H1 (cell line): Measurements from ENCODE around the gene DUS1L. TPM values are rescaled to one million over a fixed set of nuclear protein-coding genes. Genes with fewer than 3 reads are reported as not detected.

ENCODE experiments used
- CTCF ChIA-PET: fragments of 300-600 bp; sonication (Branson Sonifier 250); formaldehyde crosslinking; loops from one replicate; lab custom pipeline; 2021; ENCODE audit not compliant: partially characterized antibody; lab: Charles Lee
- POLR2A ChIA-PET: fragments of 300-600 bp; sonication (Branson Sonifier 250); formaldehyde crosslinking; loops from one replicate; lab custom pipeline; 2021; ENCODE audit warnings: inconsistent platforms; ENCODE audit not compliant: partially characterized antibody; lab: Charles Lee
- DNase-seq, 2 experiments: peaks; one replicate each; pipeline versions ENCODE4 v3.0.0 to v3.0.0-alpha.2; 2010 to 2022; ENCODE audit warnings: low spot score in 2 of 2, low read depth in 1 of 2, mixed read lengths in 1 of 2
- FAIRE-seq: peaks from 2 replicates; lab custom pipeline; 2011; peaks lifted over from hg19 to GRCh38; lab: Jason Lieb, UNC
- H2AFZ ChIP-seq: 2 replicates; pipeline ENCODE4 v1.8.1; 2012; ENCODE audit warnings: low read length, inconsistent platforms
- H2AK5ac ChIP-seq: 2 replicates; pipeline ENCODE4 v1.6.1; 2013; ENCODE audit warnings: low read depth, low read length
- H2BK120ac ChIP-seq: replicated peaks from 2 replicates; pipeline ENCODE3; 2013; ENCODE audit warnings: low read depth, low read length, inconsistent platforms
- H2BK12ac ChIP-seq: 2 replicates; pipeline ENCODE4 v1.6.1; 2013; ENCODE audit warnings: low read depth, low read length
- H2BK15ac ChIP-seq: 2 replicates; pipeline ENCODE4 v1.6.1; 2013; ENCODE audit warnings: low read length
- H2BK20ac ChIP-seq: 2 replicates; pipeline ENCODE4 v1.6.1; 2013; ENCODE audit warnings: low read length
- H2BK5ac ChIP-seq: 2 replicates; pipeline ENCODE4 v1.6.1; 2013; ENCODE audit warnings: low read depth, low read length
- H3K14ac ChIP-seq: 2 replicates; pipeline ENCODE4 v1.6.1; 2013; ENCODE audit warnings: inconsistent platforms; ENCODE audit not compliant: insufficient read length
- H3K18ac ChIP-seq: 2 replicates; pipeline ENCODE4 v1.6.1; 2013; ENCODE audit warnings: low read length; ENCODE audit errors: extremely low read depth
- H3K23ac ChIP-seq: 2 replicates; pipeline ENCODE4 v1.6.1; 2013; ENCODE audit warnings: inconsistent platforms; ENCODE audit not compliant: insufficient read length
- H3K23me2 ChIP-seq: 2 replicates; pipeline ENCODE4 v1.6.1; 2013; ENCODE audit warnings: low read depth, low read length
- H3K27ac ChIP-seq: 2 replicates; pipeline ENCODE4 v1.6.1; 2011; ENCODE audit warnings: low read depth, low read length, inconsistent platforms
- H3K27me3 ChIP-seq, 4 experiments: replicated peaks in 1 of 4; 1 replicate in 1 of 4; 2 replicates in 3 of 4; pipeline versions ENCODE4 v1.6.1 to v1.8.1; 2011 to 2013; ENCODE audit warnings: low read length in 3 of 4, mild to moderate bottlenecking in 3 of 4, inconsistent platforms in 2 of 4, mixed read lengths in 2 of 4, moderate library complexity in 1 of 4; ENCODE audit not compliant: control insufficient read depth in 3 of 4, insufficient read depth in 3 of 4; ENCODE audit errors: extremely low read depth in 1 of 4
- H3K36me3 ChIP-seq, 4 experiments: 2 replicates each; pipeline versions ENCODE4 v1.6.1 to v1.8.1; 2011 to 2013; ENCODE audit warnings: mild to moderate bottlenecking in 4 of 4, low read length in 3 of 4, moderate library complexity in 2 of 4, control low read depth in 1 of 4, inconsistent platforms in 1 of 4; ENCODE audit not compliant: insufficient read depth in 4 of 4, control insufficient read depth in 2 of 4
- H3K4ac ChIP-seq: replicated peaks from 2 replicates; pipeline ENCODE3; 2013; ENCODE audit warnings: low read length, low read depth, mixed read lengths, inconsistent platforms; ENCODE audit not compliant: insufficient read length
- H3K4me1 ChIP-seq, 4 experiments: replicated peaks in 1 of 4; 1 replicate in 1 of 4; 2 replicates in 3 of 4; pipeline versions ENCODE4 v1.6.1 to v1.8.1; 2011 to 2013; ENCODE audit warnings: low read length in 3 of 4, inconsistent platforms in 2 of 4, mixed read lengths in 1 of 4; ENCODE audit not compliant: insufficient read depth in 4 of 4, control insufficient read depth in 3 of 4
- H3K4me2 ChIP-seq, 2 experiments: 2 replicates each; pipeline versions ENCODE4 v1.6.1 to v1.8.1; 2011 to 2013; ENCODE audit warnings: low read depth in 2 of 2, low read length in 2 of 2, control low read depth in 1 of 2, inconsistent platforms in 1 of 2, mild to moderate bottlenecking in 1 of 2; ENCODE audit not compliant: insufficient read depth in 1 of 2
- H3K4me3 ChIP-seq, 4 experiments: fragments of 200-600, 300-600 bp in 1 of 4; sonication (generic), shearing (Covaris generic), sonication (Bioruptor Twin) in 1 of 4; 2 replicates each; pipeline versions ENCODE4 v1.5.1 to v1.8.1; 2011 to 2016; ENCODE audit warnings: low read length in 4 of 4, low read depth in 3 of 4, control low read depth in 2 of 4, inconsistent platforms in 2 of 4, mild to moderate bottlenecking in 2 of 4, mixed read lengths in 1 of 4, moderate library complexity in 1 of 4; ENCODE audit not compliant: insufficient read depth in 2 of 4; ENCODE audit errors: extremely low read depth in 1 of 4
- H3K56ac ChIP-seq: replicated peaks from 2 replicates; pipeline ENCODE3; 2013; ENCODE audit warnings: low read depth, mild to moderate bottlenecking, mixed read lengths, low read length, inconsistent platforms; ENCODE audit not compliant: insufficient read length
- H3K79me1 ChIP-seq: 2 replicates; pipeline ENCODE4 v1.6.1; 2013; ENCODE audit warnings: low read depth, low read length, control low read depth
- H3K79me2 ChIP-seq, 2 experiments: 2 replicates each; pipeline versions ENCODE4 v1.6.1 to v1.8.1; 2012 to 2013; ENCODE audit warnings: low read length in 2 of 2, mild to moderate bottlenecking in 2 of 2, inconsistent platforms in 1 of 2; ENCODE audit not compliant: insufficient read depth in 2 of 2, control insufficient read depth in 1 of 2
- H3K9ac ChIP-seq, 4 experiments: replicated peaks in 1 of 4; 1 replicate in 1 of 4; 2 replicates in 3 of 4; pipeline versions ENCODE4 v1.6.1 to v1.8.1; 2011 to 2013; ENCODE audit warnings: low read depth in 3 of 4, low read length in 3 of 4, control low read depth in 2 of 4, mild to moderate bottlenecking in 2 of 4, moderate library complexity in 2 of 4, inconsistent platforms in 1 of 4; ENCODE audit errors: extremely low read depth in 1 of 4
- H3K9me3 ChIP-seq, 2 experiments: 2 replicates each; pipeline versions ENCODE4 v1.6.1 to v1.8.1; 2012 to 2013; ENCODE audit warnings: mild to moderate bottlenecking in 2 of 2, moderate library complexity in 2 of 2, control low read depth in 1 of 2, inconsistent platforms in 1 of 2, low read depth in 1 of 2, low read length in 1 of 2, mixed read lengths in 1 of 2; ENCODE audit not compliant: insufficient read depth in 2 of 2
- H4K20me1 ChIP-seq, 2 experiments: replicated peaks in 1 of 2; 2 replicates each; pipeline versions ENCODE3 to v1.8.1; 2011 to 2013; ENCODE audit warnings: inconsistent platforms in 2 of 2, low read length in 2 of 2, mild to moderate bottlenecking in 1 of 2; ENCODE audit not compliant: insufficient read depth in 2 of 2, control insufficient read depth in 1 of 2
- H4K5ac ChIP-seq: 2 replicates; pipeline ENCODE4 v1.6.1; 2013; ENCODE audit warnings: low read length, low read depth, mixed read lengths, inconsistent platforms; ENCODE audit not compliant: insufficient read length
- H4K8ac ChIP-seq: 2 replicates; pipeline ENCODE4 v1.8.0; 2013; ENCODE audit warnings: mild to moderate bottlenecking, moderate library complexity, low read length, inconsistent platforms; ENCODE audit not compliant: insufficient read depth; ENCODE audit errors: extremely low read depth
- H4K91ac ChIP-seq: replicated peaks from 2 replicates; pipeline ENCODE3; 2013; ENCODE audit warnings: low read length, mixed read lengths, inconsistent platforms; ENCODE audit not compliant: insufficient read length
- RXRA ChIP-seq: IDR thresholded peaks from 2 replicates; pipeline ENCODE4 v1.6.1; 2011; ENCODE audit warnings: low read depth, mild to moderate bottlenecking, low read length, moderate library complexity; ENCODE audit not compliant: insufficient read depth
- WGBS, 2 experiments: shearing (Covaris generic) in 1 of 2; methylation state at CpG; one replicate each; pipeline versions ENCODE4 v1.1.6 to v1.1.7; 2013 to 2015; ENCODE audit warnings: low lambda C conversion rate in 2 of 2, mixed read lengths in 2 of 2, inconsistent platforms in 1 of 2, low coverage in 1 of 2, missing lambda C conversion rate in 1 of 2; ENCODE audit not compliant: insufficient replicate concordance in 2 of 2, insufficient coverage in 1 of 2, insufficient read length in 1 of 2; ENCODE audit errors: extremely low coverage in 1 of 2, missing lambda C conversion rate in 1 of 2; 5-methylcytosine and 5-hydroxymethylcytosine counted together
- polyA plus RNA-seq, 7 experiments: library from polyadenylated mRNA; depleted of rRNA in 3 of 7; stranded (reverse) in 5 of 7; unstranded in 2 of 7; fragments of >200 nt in 5 of 7; fragments of 200-250 nt in 2 of 7; gene quantifications; 1 replicate in 5 of 7; 2 replicates in 1 of 7; 4 replicates in 1 of 7; pipeline versions ENCODE4 v1.2.1 to v1.2.3, GENCODE V29; 2011 to 2013; ENCODE audit warnings: missing spikeins in 2 of 7, mixed read lengths in 2 of 7
- total RNA-seq: library from RNA; stranded (reverse); fragmentation: NEBNext Ultra II Directional; extraction: Animal tissue kit (Norgen Biotek cat#: 25700); gene quantifications from 2 replicates; pipeline ENCODE4 v1.2.1, GENCODE V29; 2021

The DUS1L gene
- total and polyA plus RNA-seq, 2 of the 8 experiments (the other 6 are each of a cell fraction or from before 2014, with no cell fraction given) = 34.5 to 69.1 TPM

DNA sequence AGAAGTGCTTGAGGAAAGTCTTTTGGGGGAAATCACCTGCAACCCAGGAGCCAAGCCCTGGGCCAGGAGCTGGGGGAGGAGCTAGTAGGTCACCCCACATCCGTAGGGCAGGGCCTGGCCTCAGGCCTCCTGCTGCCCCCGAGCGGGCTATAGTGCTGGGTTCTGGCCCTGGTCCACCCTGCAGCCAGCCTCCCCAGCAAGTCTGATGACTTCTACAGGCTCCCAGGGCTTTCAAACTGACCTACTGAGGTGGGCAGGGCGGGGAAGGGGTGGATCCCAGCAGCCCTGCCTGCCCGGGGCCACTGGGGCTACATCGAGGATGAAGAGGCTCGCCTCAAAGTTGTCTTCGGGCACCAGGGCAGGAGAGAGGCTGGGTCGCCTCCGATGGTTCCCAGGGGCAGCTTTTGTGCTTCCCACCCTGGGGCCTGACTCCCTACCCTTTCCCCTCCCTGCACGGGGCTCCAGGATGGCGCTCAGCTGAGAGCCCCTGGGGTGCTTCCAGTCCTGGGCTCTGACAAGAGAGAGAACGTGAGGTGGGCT is 47.9 kb downstream of the DUS1L start:
- H2BK12ac ChIP-seq = no peak overlapping the region
- no peak overlapping the region; the same call in 1 of the 2 replicates for H3K18ac ChIP-seq
- no peak overlapping the region for H2BK15ac ChIP-seq
- peaks cover 4% of the 10 kb centered on the region; the same call in 1 of the 2 replicates for H3K79me1 ChIP-seq
- DNase-seq (no peak), FAIRE-seq (no peak)
- WGBS, 2 experiments = 83% methylated on average over 10 of the region's 13 CpGs; no CpG with 5 or more reads in 1 of the 2 experiments
- H3K27ac ChIP-seq = no peak overlapping the region
- no peak overlapping the region for H3K4me2 ChIP-seq
- H3K9me3 ChIP-seq = no peaks in the 10 kb centered on the region
- H3K23me2 ChIP-seq = peaks cover 6% of the 10 kb centered on the region; the same call in 1 of the 2 replicates
- peaks cover 0 to 10% (median 6%) of the 10 kb centered on the region in 4 experiments; a peak in 5 of 7 replicates for H3K4me1 ChIP-seq
- no peak overlapping the region for H2BK120ac ChIP-seq
- H3K9ac ChIP-seq = no peak overlapping the region
- CTCF ChIA-PET = interaction anchor here (0.6 to 4.7 kb wide), 10 partner anchors 10 to 186 kb away, joined by 3 to 29 read pairs (median 4); partner anchors contain the start of genes NOTUM and RAC3
- TF ChIP-seq RXRA = no peak
- H4K8ac ChIP-seq = peak overlapping the region; percentile 71
- POLR2A ChIA-PET = interaction anchor here (1.0 to 2.8 kb wide), 9 partner anchors 9 to 83 kb away, joined by 3 to 9 read pairs (median 5); no protein-coding TSS in a partner anchor
- H3K23ac ChIP-seq = no peak overlapping the region
- no peak overlapping the region for H3K56ac ChIP-seq
- H3K4ac ChIP-seq = no peak overlapping the region
- no peaks in the 10 kb centered on the region for H3K36me3 ChIP-seq
- peaks cover 9 to 18% of the 10 kb centered on the region in 2 experiments for H4K20me1 ChIP-seq
- H4K5ac ChIP-seq = no peak overlapping the region
- H4K91ac ChIP-seq = no peak overlapping the region
- no peak overlapping the region for H2AFZ ChIP-seq
- H3K4me3 ChIP-seq = no peak overlapping the region
- H2BK5ac ChIP-seq = no peak overlapping the region
- H3K27me3 ChIP-seq = no peaks in the 10 kb centered on the region
- peaks cover 0 to 12% of the 10 kb centered on the region in 2 experiments; a peak in 1 of 4 replicates for H3K79me2 ChIP-seq
- no peak overlapping the region for H2AK5ac ChIP-seq
- no peak overlapping the region for H3K14ac ChIP-seq
- no peak overlapping the region for H2BK20ac ChIP-seq
